Kidney tubule cell (primary cell): Measurements from ENCODE around the gene ZNF674.
A peak's percentile ranks its signal among the peaks of the same experiment; 100 is the strongest.

Experiments
- DNase-seq: peaks from one replicate; pipeline ENCODE4 v3.0.0-alpha.2; 2018; ENCODE audit warnings: low spot score

ZNF674 gene

GRCh38 chrX:46545111-46546005, at the start of gene ZNF674:
ZNF674 (minus strand) TSS chrX:46545421; CDS start chrX:46542087, 3,334 bp downstream.
- DNase-seq = peak; percentile 94

GRCh38 chrX:46589977-46590723, 44.9 kb upstream of the ZNF674 start:
- peak; percentile 53 for DNase-seq

GRCh38 chrX:46588263-46588662, 43.0 kb upstream of the ZNF674 start:
- DNase-seq = peak; percentile 23

DNA sequence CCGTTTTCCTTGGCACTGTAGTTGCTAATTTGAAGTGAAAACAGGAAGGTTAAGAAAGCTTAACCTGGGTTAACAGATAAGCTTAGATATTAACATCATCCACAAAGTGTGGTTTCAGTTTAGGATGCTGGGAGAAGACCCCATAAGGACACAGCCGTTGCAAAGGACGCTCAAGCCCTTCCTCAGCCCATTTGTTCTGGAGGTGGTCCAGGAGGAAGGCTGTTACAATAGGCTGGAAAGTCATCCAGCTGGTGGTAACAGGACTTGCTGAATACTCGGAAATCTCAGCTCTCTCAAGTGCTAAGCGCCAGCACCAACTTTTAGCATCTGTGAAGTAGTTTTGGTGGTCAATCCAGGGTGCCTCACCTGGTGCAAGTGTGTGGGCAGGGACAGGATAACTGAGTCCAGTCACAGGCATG, 42.5 kb upstream of the ZNF674 start:
- DNase-seq = no peak

DNA sequence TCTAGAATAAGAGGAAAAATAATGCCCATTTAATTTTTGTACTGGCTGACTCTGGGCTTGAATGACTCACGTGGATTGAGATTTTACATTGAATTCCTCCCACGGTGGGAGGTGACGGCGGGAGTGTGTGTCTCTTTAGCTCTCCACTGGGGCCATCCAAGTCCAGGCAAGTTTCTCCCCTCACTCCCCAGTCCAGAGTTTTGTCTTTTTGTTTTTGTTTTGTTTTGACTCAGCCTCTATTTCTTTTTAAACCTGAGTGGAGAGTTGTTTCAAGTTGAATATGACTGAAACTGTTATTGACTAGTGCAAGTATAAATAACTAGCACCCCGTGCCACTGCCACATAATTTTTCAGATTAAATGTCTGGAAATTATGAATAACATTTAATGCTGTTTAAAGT, 41.9 kb upstream of the ZNF674 start:
- no peak for DNase-seq

GRCh38 chrX:46584736-46585135, 39.5 kb upstream of the ZNF674 start:
- DNase-seq = no peak

DNA sequence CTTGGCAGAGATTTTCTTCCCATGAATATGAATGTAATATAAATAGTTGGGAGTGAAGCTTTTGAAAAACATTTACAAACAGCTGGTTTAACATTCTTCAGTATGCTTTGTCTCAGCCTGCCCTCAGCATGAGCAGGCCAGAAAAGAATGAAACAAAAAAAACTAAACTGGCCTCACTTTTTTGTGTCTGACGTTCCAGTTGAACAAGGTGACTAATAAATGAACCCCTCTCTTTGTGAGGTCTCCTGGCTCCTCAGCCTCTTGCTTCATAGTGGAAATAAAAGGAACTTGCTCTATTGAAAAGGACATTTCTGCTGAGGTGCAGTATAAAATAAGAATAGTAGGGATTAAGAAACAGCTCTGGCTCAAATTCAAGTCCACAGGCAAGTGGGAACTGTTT, 37.7 kb upstream of the ZNF674 start:
- peak; percentile 50 for DNase-seq

DNA sequence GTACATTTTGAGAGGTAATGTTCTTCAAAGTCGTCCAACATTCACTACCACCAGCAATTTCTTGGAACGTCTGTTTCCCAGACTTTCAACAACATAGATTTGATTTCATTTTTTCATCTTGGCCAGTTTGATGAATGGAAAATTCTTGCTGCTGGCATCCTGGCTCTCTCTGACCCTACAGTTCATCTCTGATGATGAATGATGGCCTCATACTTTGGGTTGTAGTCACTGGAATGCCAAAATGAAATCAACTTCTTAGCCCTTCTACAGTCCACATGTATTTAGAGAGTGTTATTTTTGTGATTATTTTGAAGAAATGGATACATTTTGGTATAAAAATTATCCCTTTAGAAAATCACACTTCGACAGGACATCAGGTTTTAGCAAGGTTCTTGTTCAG, 37.1 kb upstream of the ZNF674 start:
- DNase-seq = peak; percentile 35

DNA sequence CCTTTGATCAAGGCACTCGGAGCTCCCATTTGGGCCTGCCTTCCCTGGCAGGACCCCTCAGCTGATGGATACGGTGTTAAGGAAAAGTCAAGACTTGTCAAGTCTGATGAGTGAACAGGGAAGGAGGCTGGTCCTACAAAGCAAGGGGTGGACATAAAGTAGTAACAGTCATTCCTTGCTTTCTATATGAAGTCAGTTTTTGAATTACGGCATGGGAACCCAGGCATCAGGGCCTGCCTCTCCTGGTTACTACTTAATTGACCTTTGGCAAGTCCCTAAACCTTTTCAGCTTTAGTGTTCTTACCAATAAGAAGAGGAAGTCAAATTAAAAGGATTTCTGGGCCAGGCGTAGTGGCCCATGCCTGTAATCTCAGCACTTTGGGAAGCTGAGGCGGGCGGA, 35.4 kb upstream of the ZNF674 start:
- DNase-seq = no peak

- DNase-seq = no peak
Observed at GRCh38 chrX:46579250-46579649, 34.0 kb upstream of the ZNF674 start.

DNA sequence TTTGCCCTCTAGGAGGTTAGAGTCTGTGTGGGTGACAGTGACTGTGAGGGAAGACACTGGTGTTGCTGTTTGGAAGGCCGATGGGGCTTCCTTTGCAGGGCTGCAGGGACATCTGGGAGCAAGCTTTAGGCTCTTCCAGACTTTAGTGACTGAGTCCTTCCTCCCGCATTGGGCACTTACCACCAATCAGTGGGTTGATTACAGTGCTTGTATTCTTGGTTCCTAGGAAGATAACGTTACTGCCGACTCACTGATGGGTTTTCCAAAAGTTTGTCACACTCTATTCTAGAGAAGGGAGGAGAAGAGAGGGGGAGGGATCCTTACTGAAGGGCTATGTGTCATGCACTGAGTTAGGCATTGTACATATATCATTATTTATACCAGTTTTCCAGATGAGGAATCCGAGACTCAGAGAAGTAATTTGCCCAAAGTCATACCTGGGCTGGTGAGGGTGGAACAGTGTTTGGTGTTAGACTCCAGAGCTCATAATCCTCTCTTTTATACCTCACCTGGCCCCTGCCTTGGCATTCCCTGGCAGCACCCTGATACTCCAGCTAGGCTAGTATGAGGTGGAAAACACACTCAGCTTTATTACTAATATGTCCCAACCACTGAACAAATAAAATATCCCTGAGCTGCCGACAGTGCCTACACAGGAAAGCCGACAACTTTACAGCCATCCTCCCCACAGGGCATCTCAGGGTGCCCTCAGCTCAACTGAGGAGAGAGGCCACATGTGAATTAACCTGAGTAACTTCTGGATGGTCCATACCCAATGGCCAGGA, 32.2 kb upstream of the ZNF674 start:
- DNase-seq = peak; percentile 72

- no peak for DNase-seq
Observed at GRCh38 chrX:46576458-46576857, 31.2 kb upstream of the ZNF674 start.

GRCh38 chrX:46575991-46576392, 30.8 kb upstream of the ZNF674 start:
- no peak for DNase-seq

- no peak for DNase-seq
Observed at GRCh38 chrX:46575586-46575985, 30.4 kb upstream of the ZNF674 start.

DNA sequence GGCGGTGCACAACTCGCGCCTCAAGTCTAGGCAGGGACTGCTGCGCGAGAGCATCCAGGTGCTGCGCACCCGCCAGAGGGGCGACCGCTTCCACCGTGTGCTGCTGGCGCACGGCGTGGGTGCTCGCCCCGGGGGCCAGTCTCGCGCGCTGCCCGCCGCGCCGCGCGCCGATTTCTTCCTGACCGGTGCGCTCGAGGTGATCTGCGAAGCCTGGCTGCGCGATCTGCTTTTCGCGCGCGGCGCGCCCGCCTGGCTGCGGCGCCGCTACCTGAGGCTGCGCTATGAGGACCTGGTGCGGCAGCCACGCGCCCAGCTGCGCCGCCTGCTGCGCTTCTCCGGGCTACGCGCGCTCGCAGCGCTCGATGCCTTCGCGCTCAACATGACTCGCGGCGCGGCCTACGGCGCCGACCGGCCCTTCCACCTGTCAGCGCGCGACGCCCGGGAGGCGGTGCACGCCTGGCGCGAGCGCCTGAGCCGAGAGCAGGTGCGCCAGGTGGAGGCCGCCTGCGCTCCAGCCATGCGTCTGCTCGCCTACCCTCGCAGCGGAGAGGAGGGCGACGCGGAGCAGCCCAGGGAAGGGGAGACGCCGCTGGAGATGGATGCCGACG, 29.7 kb upstream of the ZNF674 start:
- peak; percentile 33 for DNase-seq

GRCh38 chrX:46573892-46574773, 28.9 kb upstream of the ZNF674 start:
- peak; percentile 43 for DNase-seq

DNA sequence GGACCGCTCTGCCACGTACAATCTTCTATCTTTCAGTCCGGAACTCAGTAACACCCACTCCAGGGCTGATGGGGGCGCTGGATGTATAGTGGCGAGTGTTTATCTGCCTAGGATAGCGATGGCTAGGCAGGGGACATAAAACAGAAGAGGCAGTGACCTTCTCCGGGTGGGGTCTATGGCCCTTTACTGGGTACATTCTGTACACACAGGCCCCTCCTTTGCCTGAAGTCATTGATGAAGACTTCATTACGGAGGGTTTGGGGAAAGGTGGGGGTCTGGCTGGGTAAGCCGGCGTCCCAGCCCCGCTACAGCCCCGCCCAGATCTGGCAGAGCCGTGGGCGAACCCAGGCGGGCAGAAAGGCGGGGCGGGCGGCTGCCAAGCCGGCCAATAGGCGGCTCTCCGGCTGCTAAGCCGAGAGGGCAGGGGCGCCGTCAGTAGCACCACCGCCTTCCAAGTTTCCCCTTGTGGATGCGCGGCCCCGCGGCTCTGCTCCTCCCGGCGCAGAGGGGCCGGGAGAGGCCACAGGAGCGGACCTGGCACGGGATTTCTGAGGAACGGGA, 28.2 kb upstream of the ZNF674 start, which contains the start of gene CHST7:
TSS of gene CHST7 (plus strand) at position 435 of the 561 bp plus-strand sequence. CDS start 167 bp downstream, outside the sequence.
- DNase-seq = peak; percentile 62

DNA sequence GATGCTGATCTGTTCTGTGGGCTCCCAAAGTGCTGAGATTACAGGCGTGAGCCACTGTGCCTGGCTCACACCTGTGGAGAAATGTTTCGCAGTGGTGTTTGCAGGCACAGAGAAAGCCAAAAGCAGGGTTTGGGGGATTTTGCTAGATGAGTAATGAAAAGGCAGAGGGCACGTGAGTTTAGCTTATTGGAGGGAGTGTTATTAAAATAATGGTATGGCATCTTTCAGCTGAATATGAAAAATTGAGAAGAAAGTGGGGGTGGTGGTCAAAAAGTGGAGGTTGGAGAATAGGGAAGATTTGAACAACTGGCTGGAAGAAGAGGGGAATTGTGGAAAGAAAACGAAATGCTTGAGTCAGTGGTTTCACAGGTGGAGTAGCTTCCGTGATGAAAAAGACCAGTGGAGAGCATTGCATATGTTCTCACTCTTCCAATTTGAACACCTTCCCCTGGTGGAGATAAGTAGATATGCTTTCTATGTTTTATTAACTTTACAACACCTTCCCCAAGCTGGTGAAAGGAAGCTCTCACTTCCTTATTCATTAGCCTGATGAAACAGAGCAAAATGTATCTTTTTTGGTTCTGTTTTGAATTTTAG, 27.2 kb upstream of the ZNF674 start:
- no peak for DNase-seq

GRCh38 chrX:46571423-46572339, 26.5 kb upstream of the ZNF674 start:
- DNase-seq = no peak
